ENCODE data around the gene CCT5.
"Not testable (repeated sequence)": the region's sequence is repeated elsewhere in the genome, so short reads cannot be mapped to it uniquely, and the experiment has no call there.

The CCT5 gene

DNA sequence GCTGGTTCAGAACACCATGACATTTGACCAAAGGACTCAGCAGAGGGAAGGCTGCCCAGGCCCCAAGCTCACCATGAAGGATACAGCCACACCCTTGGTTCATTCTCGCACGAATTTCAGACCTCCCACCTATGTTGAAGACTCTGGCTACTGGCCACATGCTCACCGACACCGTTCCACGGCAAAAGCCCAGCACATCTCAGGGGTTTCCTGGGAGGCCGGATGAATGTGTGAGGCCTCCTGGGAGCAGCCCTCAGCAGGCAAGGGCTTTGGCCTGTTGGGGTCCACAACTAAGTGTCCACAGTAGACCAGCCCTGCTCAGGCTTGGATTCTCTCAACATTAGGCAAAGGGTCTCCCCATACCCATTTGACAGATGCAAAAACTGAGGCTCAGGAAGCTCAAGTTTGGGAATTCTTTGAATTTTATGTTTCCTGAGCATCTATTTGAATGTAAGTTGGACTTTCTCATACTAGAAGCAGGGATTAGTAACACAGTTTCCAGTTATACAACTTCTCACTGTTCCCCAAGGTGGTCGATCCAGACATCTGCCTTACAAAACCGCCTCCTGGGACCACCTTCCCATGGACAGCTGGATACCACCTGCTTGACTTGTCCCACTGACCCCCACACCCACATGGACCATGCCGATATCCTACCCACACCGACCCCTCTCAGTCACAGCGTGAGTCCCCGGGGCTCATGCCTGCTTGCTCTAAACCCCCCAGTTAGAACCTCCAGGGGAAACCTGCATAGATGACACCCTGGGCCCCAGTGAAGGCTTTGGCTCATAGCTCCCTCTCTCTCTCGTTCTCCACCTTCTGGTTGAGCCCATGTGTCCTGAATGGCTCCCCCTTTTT is 27.9 kb downstream of the CCT5 start:
- FAIRE-seq = no peak

DNA sequence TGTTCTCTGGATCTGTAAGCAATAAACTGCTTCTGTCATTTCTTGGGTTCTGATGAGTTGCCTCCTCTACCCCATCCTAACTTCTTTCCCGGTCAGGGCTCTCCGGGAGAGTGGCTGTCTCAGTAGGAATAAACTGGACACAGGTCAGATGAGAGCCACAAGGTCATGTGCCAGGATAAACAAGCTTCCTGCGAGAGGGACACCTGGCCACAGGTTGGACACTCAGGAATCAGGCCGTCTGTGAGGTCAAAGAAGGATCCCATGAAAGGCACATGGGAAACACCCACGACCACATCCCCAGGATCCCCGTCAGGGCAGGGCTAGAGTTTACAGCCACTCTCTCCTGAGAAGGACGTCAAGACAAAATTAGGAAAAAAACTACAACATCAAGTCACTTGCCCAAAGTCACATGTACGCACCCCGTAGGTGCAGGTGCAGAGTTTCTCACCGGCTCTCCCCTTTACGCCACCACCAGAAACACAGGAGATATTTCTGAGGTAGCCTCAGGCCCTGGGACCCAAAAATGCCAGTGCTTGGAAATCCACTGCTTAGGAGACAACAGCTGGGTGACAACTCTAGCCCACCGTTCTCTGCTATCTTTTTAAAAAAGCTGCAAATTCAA is 28.7 kb downstream of the CCT5 start:
- FAIRE-seq = no peak

DNA sequence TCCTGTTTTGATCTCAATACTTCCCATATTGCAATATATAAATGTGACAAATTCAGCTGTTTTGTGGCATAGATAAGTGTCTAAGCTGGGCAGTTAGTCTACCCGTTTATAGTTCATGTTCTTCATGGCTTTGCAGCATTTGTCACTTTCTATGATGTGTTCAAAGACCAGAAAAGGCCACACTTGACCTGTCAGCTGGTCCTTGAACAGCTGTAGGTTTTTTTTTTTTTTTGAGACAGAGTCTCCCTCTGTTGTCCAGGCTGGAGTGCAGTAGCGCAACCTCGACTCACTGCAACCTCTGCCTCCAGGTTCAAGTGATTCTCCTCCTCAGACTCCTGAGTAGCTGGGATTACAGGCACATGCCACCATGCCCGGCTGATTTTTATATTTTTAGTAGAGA is 29.2 kb downstream of the CCT5 start:
- FAIRE-seq = no peak

DNA sequence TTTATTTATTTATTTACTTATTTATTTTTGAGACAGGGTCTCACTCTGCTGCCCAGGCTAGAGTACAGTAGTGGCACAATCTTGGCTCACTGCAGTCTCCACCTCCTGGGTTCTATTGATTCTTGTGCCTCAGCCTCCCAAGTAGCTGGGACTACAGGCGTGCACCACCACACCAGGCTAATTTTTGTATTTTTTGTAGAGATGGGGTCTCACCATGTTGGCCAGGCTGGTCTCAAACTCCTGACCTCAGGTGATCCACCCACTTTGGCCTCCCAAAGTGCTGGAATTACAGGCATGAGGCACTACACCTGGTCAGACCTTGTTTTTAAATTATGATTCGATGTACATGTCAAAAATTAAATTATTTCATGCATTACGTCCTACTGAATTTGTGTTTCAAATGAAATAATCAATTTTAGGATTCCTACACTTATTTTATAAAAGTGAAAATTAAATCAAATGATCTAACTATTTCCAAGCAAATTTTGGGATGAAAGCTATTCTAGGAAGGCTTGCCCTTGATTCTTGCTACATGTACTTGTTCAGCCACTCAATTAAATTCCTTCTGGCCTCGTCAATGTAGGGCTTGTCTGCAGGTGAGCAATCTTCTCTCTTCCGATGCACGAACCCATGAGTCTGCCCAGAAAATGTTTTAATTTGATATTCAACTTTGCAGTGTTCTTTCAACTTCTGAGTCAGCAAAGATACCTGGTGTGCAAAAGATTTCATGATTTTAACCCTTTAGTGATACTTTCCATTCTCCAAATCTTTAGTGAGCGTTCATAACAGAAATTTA is 30.0 kb downstream of the CCT5 start:
- FAIRE-seq = no peak

DNA sequence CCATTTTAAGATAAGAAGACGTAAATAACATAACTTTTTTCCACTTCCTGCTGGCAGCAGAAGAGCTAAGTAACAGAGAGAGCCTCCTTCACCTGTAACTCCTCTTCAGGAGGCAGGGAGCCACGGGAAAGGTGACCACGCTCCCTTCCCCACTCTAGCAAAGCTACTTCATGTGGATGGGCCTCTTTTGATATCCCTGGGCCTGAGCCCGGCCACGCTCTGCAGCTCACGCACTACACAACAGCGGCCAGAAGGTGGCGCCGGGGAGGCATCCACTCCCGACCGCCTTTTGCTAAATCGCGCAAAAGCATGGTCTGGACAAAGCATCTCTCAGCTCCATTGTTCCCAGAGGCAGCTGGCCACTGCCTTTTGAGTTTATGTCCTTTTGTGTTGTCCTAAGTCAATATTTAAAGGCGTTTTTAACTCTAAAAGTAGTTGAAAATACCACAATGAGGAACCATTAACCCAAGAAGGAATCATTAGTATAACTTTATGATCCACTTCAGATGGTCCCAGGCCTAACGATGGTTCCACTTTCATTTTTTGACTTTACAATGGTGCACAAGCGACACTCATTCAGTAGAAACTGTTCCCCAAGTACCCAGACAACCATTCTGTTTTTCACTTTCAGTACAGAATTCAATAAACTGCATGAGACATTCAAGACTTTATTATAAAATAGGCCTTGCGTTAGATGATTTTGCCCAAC is 34.0 kb downstream of the CCT5 start:
- FAIRE-seq = no peak

DNA sequence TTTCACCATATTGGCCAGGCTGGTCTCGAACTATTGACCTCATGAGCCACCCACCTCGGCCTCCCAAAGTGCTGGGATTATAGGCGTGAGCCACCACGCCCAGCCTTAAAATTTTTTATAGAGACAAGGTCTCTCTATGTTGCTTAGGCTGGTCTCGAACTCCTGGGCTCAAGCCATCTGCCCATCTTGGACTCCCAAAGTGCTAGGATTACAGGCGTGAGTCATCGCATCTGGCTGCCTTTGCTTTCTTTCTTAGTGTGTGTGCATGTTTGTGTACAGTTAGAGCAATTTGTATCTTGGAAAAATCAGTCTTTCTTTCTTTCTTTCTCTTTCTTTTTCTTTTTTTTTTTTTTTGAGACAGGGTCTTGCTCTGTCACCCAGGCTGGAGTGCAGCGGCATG is 35.3 kb downstream of the CCT5 start:
- not testable (repeated sequence) for FAIRE-seq

DNA sequence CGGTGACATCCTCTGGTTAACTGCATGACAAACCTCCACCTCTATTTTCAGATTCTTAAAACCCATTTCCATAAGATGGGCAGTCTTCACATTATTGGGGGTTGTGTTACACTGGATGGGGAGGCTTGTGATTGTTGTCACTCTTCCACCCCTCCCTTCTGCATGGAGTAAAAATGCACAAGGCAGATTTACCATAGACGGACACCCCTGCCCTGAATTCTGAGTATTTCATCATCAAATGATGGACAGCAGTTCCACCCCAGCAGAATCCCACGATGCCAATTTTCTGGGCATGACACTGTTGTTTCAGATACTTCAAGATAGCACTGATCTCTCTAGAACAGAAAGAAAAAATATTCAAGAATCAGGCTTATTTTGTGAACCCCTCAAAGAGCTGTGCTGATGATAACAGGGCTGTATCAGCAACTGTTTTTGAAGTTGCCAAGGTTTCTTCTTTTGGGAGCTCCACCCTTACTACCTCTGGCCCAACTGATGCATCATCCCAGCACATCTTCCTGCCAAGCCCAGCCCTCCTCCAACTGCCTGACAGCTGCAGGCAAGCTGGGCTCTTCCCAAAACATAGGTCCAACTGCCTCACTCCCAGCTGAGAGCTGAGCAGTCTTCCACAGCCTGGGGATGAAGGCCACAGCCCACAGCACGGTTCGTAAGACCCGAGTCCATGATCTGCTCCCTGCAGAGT is 36.2 kb downstream of the CCT5 start:
- no peak for FAIRE-seq

DNA sequence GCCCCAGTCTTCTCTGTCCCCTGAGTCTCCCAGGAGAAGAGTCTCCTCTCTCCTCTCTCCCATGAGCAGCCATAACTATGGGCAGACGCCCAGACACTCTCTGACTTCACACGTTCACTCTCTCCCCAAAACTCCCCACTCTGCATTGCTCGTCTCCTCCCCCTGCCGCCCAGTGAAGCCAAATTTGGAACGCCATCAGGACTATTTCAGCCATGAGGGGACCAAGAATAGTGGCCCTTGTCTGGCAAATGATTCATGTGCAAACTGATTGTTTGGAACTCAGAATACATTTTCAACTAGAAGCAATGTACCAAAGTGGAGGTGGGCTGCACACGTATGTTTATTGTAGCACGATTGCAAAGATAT is 36.8 kb downstream of the CCT5 start:
- FAIRE-seq = no peak

DNA sequence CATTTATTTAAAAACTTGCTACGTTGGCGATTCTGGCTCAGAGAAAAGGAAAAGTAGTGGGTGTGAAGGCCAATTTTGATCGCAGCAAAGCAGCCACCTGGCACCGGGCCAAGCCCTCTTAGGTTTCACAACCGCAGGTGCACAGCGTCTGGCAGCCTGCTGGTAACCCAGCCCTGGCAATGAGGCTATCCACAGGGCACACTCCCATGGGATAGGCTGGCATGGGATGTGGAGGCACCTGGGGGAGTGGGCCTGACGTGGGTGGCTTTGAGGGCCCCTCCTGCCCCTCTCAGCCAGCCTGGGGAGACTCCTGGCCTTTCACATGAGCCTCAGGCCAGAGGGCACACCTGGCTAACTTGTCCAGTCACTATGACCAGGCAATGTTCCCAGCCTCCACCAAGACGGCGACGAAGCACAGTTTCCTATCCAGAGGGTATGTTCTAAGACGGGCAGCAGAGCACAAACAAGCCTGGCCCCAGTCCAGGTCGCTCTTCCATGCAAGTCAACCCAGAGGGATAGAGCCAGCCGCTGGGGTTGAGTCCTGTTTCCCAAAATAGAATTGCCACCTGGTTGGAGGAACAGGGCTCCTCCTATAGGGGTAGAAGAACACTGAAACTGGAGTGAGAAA is 38.6 kb downstream of the CCT5 start:
- no peak for FAIRE-seq

DNA sequence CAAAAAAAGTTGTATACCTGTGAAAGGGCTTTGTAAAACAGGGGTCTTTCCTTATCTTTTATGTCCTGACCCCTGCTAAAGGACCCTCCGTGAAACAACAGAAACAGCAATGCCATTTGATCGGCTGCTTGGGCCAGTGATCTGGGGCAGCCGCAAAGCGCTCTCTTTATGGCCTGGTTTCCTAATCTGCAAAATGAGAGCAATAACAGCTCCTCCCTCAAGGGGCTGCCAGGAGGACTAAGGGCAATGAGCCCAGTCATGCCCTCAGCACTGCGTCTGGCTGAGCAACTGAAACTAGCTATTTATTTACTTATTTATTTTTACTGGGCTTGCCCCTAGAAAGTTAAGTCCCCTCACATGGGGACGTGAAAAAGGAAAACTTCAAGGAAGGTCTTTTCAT is 39.3 kb downstream of the CCT5 start:
- FAIRE-seq = no peak

DNA sequence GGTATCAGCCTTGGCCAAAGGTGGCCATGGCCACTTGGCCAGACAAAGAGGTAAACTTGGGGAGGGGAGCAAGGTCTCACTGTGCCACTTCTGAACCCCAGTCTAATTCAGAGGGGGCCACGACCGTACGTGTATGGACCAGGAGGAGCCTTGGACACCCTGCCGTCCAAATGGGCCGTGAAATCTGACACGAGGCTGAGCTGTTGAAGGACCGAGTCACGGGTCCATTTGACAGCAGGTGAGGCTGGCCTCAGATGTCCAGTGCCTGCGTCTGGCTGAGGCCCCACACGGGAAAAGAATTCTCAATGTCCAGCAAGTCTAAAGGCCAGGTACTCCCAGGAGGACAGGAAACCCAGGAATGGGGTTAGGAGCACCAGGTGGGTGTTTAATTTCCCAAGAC is 39.9 kb downstream of the CCT5 start:
- FAIRE-seq = no peak

DNA sequence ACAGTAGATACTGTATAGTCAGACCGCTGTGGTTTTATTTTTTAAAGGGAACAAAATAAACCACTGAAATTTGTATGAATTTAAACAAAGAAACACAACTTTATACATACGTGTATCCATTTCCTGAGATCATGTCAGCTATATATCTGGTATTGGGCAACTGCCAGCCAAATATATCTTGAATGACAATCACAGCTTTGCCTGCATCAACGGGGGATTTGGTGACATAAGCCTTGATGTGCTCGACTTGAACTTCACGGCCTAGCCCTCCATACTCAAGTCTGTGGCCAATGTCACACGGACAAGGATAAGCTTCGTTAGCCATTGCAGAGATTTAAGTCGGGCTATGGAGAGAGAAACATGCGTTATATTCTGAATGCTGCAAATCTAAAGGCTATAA is 40.4 kb downstream of the CCT5 start:
- no peak for FAIRE-seq

DNA sequence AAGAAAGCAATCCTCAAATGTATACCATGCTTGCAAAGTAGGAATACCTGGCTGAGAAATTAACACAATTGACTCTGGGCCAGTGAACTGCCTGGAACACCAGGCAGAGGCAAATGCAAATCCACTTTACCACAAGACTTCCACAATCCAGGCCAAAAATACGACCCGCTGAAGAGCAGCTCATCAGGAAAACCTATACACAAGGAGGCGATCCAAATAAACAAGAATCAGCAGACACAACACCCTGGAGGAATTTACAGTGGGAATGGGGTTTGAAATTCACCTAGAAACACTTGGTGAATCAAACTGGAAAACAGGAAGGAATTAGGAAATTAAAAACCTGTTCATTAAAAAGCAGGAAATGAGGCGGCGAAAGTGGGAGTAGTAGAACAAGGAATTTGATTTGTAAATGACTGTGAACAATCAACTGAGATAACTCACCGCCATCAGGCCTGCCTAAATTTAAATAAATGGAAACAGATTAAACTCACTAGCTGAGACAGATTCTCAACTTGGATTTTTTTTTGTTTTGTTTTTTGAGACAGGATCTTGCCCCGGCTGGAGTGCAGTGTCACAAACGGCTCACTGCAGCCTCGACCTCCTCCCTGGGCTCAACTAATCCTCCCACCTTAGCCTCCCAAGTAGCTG is 41.7 kb downstream of the CCT5 start:
- FAIRE-seq = no peak

DNA sequence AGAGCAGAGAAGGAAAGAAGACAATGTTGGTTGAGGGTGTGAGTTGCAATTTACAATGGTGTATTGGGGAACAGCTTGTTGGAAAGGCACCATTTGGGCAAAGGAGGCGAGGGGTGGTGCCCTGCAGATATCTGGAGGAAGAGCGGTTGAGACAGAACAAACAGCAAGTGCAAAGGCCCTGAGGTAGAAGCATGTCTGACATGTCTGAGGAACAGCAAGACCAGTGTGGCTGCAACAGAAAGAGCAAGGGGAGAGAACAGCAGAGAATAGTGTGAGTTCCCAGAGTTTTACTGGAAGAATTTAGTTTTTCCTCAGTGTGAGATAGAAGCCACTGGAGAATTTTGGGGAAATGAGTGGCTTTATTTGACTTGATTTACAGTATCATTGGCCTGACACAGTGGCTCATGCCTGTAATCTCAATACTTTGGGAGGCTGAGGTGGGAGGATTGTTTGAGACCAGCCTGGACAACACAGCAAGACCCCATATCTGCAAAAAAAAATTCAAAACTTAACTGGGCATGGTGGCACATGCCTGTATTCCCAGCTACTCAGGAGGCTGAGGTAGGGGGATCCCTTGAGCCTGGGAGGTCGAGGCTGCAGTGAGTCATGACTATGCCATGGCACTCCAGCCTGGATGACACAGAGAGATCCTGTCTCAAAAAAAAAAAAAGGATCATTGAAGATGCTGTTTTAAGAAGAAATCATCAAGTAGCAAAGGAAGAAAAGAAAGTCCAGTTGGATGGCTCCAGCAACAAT is 44.0 kb downstream of the CCT5 start:
- FAIRE-seq = no peak

DNA sequence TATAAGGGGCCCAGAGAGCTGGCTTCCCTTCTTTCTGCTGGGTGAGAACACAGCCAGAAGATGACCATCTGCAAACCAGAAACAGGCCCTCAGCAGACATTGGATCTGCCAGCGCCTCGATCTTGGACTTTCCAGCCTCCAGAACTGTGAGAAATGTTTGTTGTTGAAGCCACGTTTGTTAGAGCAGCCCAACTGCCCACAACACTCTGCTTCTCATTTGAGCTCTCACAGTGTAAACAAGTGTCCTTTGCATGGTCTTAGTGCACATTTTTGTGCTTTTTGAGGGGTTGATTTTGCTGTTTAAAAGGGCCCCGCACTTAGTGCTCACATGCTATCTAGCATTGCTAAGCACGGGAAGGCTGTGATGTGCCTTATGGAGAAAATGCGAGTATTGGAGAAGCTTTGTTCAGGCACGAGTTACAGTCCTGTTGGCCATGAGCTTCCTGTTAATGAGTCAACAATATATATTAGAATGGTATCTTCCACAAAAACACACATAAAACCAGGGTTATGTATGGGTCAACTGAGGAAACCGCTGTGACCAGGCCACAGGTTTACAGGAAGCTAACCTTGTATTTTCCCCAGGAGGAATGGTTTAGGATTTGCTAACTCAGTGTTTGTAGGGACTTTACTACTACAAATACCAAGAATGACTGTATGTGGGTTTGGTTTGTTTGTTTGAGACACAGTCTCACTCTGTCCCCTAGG is 45.7 kb downstream of the CCT5 start:
- FAIRE-seq = no peak

DNA sequence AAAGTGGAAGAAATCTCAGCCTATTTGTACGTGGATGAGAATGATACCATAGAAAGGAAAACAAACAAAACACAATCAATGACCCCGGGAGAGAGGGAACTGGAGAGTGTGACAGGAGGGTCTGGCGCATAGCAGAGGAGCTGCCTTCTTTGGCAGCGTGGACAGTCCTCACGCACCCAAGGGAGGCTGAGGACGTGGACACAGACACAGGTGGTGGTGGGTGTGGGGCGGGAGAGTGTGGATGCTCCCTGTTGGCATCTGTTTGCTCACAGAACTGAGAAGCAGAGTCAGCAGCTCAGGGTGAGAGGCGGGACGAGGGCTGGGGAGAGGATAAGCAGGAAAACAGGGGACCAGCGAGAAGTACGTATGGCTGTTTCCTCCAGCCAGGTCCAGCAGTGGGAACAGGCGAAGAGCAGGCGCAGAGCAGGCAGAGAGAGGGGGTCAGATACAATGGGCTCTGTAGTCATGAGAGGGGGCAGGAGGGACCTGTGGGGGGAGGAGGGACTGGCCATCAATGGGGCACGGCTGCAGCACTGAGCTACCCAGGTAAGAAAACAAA is 47.6 kb downstream of the CCT5 start:
- no peak for FAIRE-seq

DNA sequence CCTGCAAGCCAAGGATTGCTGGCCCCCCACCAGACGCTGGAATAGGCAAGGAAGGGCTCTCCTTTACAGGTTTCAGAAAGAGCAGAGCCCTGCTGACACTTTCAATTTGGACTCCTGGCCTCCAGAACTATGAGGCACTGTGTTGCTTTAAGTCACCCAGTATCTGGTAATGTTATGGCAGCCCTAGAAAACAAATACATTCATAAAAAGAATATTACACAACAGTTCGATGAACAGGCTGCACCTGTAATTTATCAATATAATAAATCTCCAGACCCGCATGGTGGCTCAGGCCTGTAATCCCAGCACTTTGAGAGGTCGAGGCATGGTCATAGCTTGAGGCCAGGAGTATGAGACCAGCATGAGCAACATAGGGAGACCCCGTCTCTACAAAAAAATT is 50.2 kb downstream of the CCT5 start:
- FAIRE-seq = no peak

DNA sequence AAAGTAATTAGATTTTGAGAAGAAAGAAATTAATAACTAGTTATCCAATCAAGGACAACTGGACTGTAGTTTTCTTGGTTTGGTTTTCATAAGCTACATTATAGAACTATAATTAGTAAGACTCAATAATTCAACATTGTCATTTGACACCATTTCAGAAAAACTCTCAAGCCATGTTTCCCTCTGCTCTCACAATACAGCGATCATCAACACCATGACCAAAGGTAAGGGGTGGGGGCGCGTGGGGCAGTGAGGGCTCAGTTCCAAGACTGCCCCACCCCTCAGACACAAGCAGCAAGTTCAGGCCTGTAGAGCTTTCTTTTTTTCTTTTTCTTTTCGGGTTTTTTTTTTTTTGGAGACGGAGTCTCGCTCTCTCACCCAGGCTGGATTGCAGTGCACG is 51.2 kb downstream of the CCT5 start:
- no peak for FAIRE-seq

DNA sequence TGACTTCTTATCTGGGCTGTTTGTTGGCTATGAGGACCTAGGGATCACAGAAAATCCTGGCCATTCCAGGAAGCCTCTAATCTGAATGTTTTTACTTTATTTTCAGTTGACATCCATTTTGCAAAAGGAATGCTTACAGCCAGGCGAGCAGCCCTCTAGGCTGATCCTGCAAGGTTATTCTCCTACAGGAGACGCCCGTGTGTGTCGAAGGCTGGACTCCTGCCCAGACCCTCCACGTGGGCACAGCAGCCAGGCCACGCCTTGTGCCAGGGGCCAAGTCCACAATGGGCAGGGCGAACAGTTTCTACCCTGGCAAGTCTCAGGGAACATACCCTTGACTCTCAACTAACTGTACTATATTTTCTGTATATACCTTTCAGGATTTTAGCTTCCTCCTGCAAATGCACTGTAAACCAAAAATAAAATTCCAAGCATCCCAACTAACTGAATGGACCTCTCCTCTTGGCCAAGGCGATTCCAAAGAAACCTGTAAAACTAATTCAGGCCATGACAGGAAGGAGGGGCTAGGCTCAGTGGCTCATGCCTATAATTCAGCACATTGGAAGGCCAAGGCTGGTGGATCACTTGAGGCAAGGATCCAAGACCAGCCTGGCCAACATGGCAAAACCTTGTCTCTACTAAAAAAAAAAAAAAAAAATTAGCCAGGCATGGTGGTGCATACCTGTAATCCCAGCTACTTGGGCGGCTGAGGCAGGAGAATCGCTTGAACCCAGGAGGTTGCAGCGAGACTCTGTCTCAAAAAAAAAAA is 51.9 kb downstream of the CCT5 start:
- FAIRE-seq = no peak

Measured in A204.1 (cell line).